Smooth muscle cell (in vitro differentiated cells): ENCODE measurements around the gene FAHD2A. TPM values are rescaled to one million over a fixed set of nuclear protein-coding genes. Genes with fewer than 3 reads are reported as not detected.

Experiments used
- DNase-seq: peaks from one replicate; lab custom pipeline; 2025; ENCODE audit not compliant: unreplicated experiment; lab: John Stamatoyannopoulos, UW
- H2AFZ ChIP-seq: fragments of 200-600 bp; sonication (generic); 2 replicates; pipeline ENCODE4 v1.6.0; 2016; ENCODE audit warnings: antibody characterized with exemption, low read depth, mild to moderate bottlenecking
- H3F3A ChIP-seq: fragments of 200-600 bp; sonication (generic); 2 replicates; pipeline ENCODE4 v1.6.0; 2017; ENCODE audit warnings: antibody characterized with exemption, low read depth
- H3K27ac ChIP-seq: fragments of 200-600 bp; sonication (generic); 2 replicates; pipeline ENCODE4 v1.5.1; 2016; ENCODE audit warnings: low read depth, mild to moderate bottlenecking
- H3K27me3 ChIP-seq: fragments of 200-600 bp; sonication (generic); 2 replicates; pipeline ENCODE4 v1.6.1; 2016; ENCODE audit warnings: low read depth, mild to moderate bottlenecking
- H3K36me3 ChIP-seq: fragments of 200-600 bp; sonication (generic); 2 replicates; pipeline ENCODE4 v1.5.1; 2016; ENCODE audit warnings: low read depth
- H3K4me1 ChIP-seq: fragments of 200-600 bp; sonication (generic); 2 replicates; pipeline ENCODE4 v1.5.1; 2016; ENCODE audit warnings: low read depth
- H3K4me2 ChIP-seq: fragments of 200-600 bp; sonication (generic); 2 replicates; pipeline ENCODE4 v1.6.0; 2016; ENCODE audit warnings: mild to moderate bottlenecking
- H3K4me3 ChIP-seq: fragments of 200-600 bp; sonication (generic); 2 replicates; pipeline ENCODE4 v1.5.1; 2016; ENCODE audit warnings: mild to moderate bottlenecking
- H3K79me2 ChIP-seq: fragments of 200-600 bp; sonication (generic); 2 replicates; pipeline ENCODE4 v1.6.0; 2016; ENCODE audit warnings: low read depth, mild to moderate bottlenecking
- H3K9ac ChIP-seq: fragments of 200-600 bp; sonication (generic); 2 replicates; pipeline ENCODE4 v1.6.0; 2016; ENCODE audit warnings: low read depth
- H3K9me3 ChIP-seq: fragments of 200-600 bp; sonication (generic); replicated peaks from 2 replicates; pipeline ENCODE4 v1.5.1; 2016; ENCODE audit warnings: low read depth
- H4K20me1 ChIP-seq: fragments of 200-600 bp; sonication (generic); 2 replicates; pipeline ENCODE4 v1.6.0; 2016; ENCODE audit warnings: low read depth
- WGBS: methylation state at CpG from one replicate; pipeline ENCODE4 v1.1.7; 2016; ENCODE audit warnings: low lambda C conversion rate; 5-methylcytosine and 5-hydroxymethylcytosine counted together
- polyA plus RNA-seq: library from polyadenylated mRNA; unstranded; fragments of >200 nt; fragmentation: Nextera tagmentation; extraction: Ambion mirVana; gene quantifications from 2 replicates; pipeline ENCODE4 v1.2.1, GENCODE V29; 2016
- total RNA-seq: library from RNA; depleted of rRNA; stranded (reverse); fragments of >200 nt; gene quantifications from 2 replicates; pipeline ENCODE4 v1.2.3, GENCODE V29; 2014
- TF ChIP-seq, protein P1 (sequence below): fragments of 200-600 bp; sonication (generic); IDR thresholded peaks from 2 replicates; pipeline ENCODE4 v1.5.1; 2017; ENCODE audit warnings: borderline replicate concordance, mild to moderate bottlenecking, antibody characterized with exemption; ENCODE audit not compliant: insufficient read depth, poor library complexity, severe bottlenecking

The FAHD2A gene
- total and polyA plus RNA-seq, 2 experiments from 2014 or later, result 32.2 to 44.6 TPM

DNA sequence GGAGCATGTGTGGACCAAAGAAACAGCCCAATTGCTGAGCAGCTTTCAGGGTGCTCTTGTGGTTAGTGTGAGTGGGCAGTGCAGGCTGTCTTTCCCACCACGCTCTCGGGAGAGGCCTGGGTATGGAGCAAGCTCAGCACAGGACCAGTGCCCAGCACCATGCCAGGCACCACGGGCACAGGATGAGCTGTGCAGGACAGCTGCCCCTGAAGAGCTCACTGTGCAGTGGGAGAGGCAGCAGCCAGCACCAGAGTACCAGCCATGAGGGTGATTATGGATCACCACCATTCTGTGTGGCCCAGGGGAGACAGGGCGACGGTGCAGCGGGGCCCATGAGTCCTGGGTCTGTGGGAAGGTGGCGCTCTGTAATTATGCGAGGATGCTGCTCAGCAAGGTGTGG is 29.7 kb upstream of the FAHD2A start:
- no peak overlapping the region for H3K4me2 ChIP-seq
- H3F3A ChIP-seq, result no peaks in the 10 kb centered on the region
- H3K27ac ChIP-seq, result no peak overlapping the region
- WGBS, result 88% methylated on average over 8 of the region's 8 CpGs
- no peaks in the 10 kb centered on the region for H3K4me1 ChIP-seq
- H3K79me2 ChIP-seq, result no peaks in the 10 kb centered on the region
- TF ChIP-seq, protein P1, sequence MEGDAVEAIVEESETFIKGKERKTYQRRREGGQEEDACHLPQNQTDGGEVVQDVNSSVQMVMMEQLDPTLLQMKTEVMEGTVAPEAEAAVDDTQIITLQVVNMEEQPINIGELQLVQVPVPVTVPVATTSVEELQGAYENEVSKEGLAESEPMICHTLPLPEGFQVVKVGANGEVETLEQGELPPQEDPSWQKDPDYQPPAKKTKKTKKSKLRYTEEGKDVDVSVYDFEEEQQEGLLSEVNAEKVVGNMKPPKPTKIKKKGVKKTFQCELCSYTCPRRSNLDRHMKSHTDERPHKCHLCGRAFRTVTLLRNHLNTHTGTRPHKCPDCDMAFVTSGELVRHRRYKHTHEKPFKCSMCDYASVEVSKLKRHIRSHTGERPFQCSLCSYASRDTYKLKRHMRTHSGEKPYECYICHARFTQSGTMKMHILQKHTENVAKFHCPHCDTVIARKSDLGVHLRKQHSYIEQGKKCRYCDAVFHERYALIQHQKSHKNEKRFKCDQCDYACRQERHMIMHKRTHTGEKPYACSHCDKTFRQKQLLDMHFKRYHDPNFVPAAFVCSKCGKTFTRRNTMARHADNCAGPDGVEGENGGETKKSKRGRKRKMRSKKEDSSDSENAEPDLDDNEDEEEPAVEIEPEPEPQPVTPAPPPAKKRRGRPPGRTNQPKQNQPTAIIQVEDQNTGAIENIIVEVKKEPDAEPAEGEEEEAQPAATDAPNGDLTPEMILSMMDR, result no peak
- H3K27me3 ChIP-seq, result no peaks in the 10 kb centered on the region
- no peaks in the 10 kb centered on the region for H3K36me3 ChIP-seq
- H2AFZ ChIP-seq, result no peak overlapping the region
- no peaks in the 10 kb centered on the region for H3K9me3 ChIP-seq
- DNase-seq, result no peak
- H3K4me3 ChIP-seq, result no peak overlapping the region
- no peaks in the 10 kb centered on the region for H4K20me1 ChIP-seq
- H3K9ac ChIP-seq, result no peak overlapping the region

DNA sequence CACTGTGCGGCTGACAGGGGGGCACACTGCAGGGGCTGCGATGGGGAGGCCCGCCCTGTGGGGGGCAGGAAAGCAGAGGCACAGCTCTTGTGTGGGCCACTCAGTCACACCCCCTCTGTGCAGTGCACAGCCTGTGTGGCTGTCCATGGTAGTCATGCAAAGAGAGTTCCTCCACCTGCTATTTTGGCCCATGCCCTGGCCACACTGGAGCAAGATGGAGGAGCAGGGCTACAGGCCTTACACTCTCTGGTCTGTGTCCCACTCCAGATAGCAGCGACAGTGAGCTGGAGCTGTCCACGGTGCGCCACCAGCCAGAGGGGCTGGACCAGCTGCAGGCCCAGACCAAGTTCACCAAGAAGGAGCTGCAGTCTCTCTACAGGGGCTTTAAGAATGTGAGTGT is 28.5 kb upstream of the FAHD2A start:
- no peaks in the 10 kb centered on the region for H3K9me3 ChIP-seq
- H3K9ac ChIP-seq, result no peak overlapping the region
- no peaks in the 10 kb centered on the region for H3K36me3 ChIP-seq
- H3K27me3 ChIP-seq, result no peaks in the 10 kb centered on the region
- no peaks in the 10 kb centered on the region for H3K79me2 ChIP-seq
- H2AFZ ChIP-seq, result no peak overlapping the region
- H3K27ac ChIP-seq, result no peak overlapping the region
- no peaks in the 10 kb centered on the region for H3F3A ChIP-seq
- H4K20me1 ChIP-seq, result no peaks in the 10 kb centered on the region
- no peaks in the 10 kb centered on the region for H3K4me1 ChIP-seq
- no peak overlapping the region for H3K4me3 ChIP-seq
- 88% methylated on average over 6 of the region's 6 CpGs for whole genome bisulfite sequencing
- DNase-seq, result no peak
- TF ChIP-seq, protein P1, result no peak
- H3K4me2 ChIP-seq, result no peak overlapping the region

DNA sequence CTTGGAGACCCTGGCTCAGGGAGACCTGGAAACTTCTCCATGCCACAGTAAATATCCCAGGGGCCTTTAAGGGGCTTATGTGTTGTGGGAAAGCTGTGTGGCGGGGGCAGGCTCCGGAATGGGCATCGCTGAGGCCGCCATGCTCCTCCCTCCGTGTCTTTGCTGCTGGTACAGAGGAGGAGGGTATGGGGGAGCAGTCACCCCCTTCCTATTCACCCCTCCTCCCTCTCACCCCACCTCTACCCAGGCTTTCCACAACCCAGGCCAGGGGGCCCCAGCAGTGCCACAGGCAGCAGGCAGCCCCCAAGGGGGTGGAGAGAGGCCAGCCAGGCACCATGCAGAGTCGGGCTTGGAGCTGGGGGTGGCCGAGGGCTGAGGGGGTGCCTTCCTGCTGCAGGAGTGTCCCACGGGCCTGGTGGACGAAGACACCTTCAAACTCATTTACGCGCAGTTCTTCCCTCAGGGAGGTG is 28.0 kb upstream of the FAHD2A start:
- Histone ChIP-seq H3K79me2 (no peaks in the 10 kb centered on the region), H3K4me2 (no peak overlapping the region), H3K27ac (no peak overlapping the region), H3K27me3 (no peaks in the 10 kb centered on the region), H3F3A (no peaks in the 10 kb centered on the region), H3K36me3 (no peaks in the 10 kb centered on the region), H3K9me3 (no peaks in the 10 kb centered on the region), H2AFZ (no peak overlapping the region), H3K4me1 (no peaks in the 10 kb centered on the region), H3K9ac (no peak overlapping the region), H3K4me3 (no peak overlapping the region), H4K20me1 (no peaks in the 10 kb centered on the region)
- TF ChIP-seq, protein P1, result no peak
- WGBS, result 89% methylated on average over 10 of the region's 11 CpGs
- no peak for DNase-seq

DNA sequence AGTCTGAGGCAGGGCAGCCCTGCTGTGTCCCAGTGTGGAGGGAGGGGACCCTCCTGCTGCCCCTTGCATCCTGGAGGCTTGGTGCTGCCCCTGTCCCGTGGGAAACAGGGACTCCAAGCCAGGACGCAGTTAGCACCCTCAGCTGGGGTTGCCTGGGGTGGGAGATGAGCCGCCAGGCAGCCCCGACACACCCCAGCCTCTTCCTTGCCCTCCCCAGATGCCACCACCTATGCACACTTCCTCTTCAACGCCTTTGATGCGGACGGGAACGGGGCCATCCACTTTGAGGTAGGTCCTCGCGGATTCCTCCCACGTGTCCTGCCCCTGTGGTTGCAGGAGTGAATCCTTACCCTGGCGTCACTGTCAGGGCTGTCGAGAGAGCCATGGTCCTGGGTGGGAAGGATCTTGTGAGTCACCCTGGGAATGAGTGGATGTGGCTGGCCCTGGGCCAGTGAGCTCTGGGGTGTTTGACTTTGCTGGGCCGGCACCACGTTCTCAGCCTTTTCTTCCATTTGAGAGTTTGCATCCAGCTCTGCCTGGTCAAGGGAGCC is 27.5 kb upstream of the FAHD2A start:
- Histone ChIP-seq H3K4me1 (no peaks in the 10 kb centered on the region), H3K36me3 (no peaks in the 10 kb centered on the region), H3K4me2 (no peak overlapping the region), H3K27ac (no peak overlapping the region), H4K20me1 (no peaks in the 10 kb centered on the region), H2AFZ (no peak overlapping the region), H3K9ac (no peak overlapping the region), H3K4me3 (no peak overlapping the region), H3K27me3 (no peaks in the 10 kb centered on the region), H3K9me3 (no peaks in the 10 kb centered on the region), H3F3A (no peaks in the 10 kb centered on the region), H3K79me2 (no peaks in the 10 kb centered on the region)
- TF ChIP-seq, protein P1, result no peak
- DNase-seq, result no peak
- 84% methylated on average over 15 of the region's 15 CpGs for WGBS
